HepG2 (cell line): Measurements from ENCODE around the gene JUND. TPM values are rescaled to one million over a fixed set of nuclear protein-coding genes. Genes with fewer than 3 reads are reported as not detected.
A peak's percentile ranks its signal among the peaks of the same experiment; 100 is the strongest.

Experiments
- ATAD3A ChIP-seq: sonication (generic); formaldehyde crosslinking; IDR thresholded peaks from 2 replicates; pipeline ENCODE4 v1.4.0; 2020; ENCODE audit warnings: missing genetic modification reagents
- CBFB ChIP-seq: sonication (generic); formaldehyde crosslinking; IDR thresholded peaks from 2 replicates; pipeline ENCODE4 v1.4.0; 2020; ENCODE audit warnings: missing genetic modification reagents
- EEA1 ChIP-seq: sonication (generic); formaldehyde crosslinking; IDR thresholded peaks from 2 replicates; pipeline ENCODE4 v1.5.1; 2020; ENCODE audit warnings: mild to moderate bottlenecking, missing genetic modification reagents, borderline replicate concordance
- IRX3 ChIP-seq: sonication (generic); formaldehyde crosslinking; IDR thresholded peaks from 2 replicates; pipeline ENCODE4 v1.8.1; 2023; ENCODE audit warnings: mild to moderate bottlenecking, low read depth, missing genetic modification reagents, borderline replicate concordance
- KDM5A ChIP-seq: fragments of 200-600 bp; sonication (generic); IDR thresholded peaks from 2 replicates; pipeline ENCODE4 v1.7.0; 2018; ENCODE audit warnings: antibody characterized with exemption, mild to moderate bottlenecking, low read length, borderline replicate concordance
- NFATC3 ChIP-seq: sonication (generic); formaldehyde crosslinking; IDR thresholded peaks from 2 replicates; pipeline ENCODE4 v1.5.1; 2020; ENCODE audit warnings: mild to moderate bottlenecking, missing genetic modification reagents
- PCBP2 ChIP-seq: fragments of 200-400 bp; formaldehyde crosslinking; optimal IDR thresholded peaks from 2 replicates; pipeline ENCODE3; 2018; ENCODE audit warnings: low read length, low read depth; ENCODE audit not compliant: poor library complexity, severe bottlenecking
- PREB ChIP-seq: sonication (generic); formaldehyde crosslinking; IDR thresholded peaks from 2 replicates; pipeline ENCODE4 v1.4.0; 2020; ENCODE audit warnings: missing genetic modification reagents
- U2AF2 ChIP-seq: fragments of 200-400 bp; formaldehyde crosslinking; IDR thresholded peaks from 2 replicates; pipeline ENCODE4 v1.6.1; 2017; ENCODE audit warnings: low read depth, mild to moderate bottlenecking, low read length
- ZBTB7B ChIP-seq: sonication (generic); formaldehyde crosslinking; IDR thresholded peaks from 2 replicates; pipeline ENCODE4 v1.4.0; 2020; ENCODE audit warnings: missing genetic modification reagents
- ZMYM2 ChIP-seq: sonication (generic); formaldehyde crosslinking; IDR thresholded peaks from 2 replicates; pipeline ENCODE4 v1.8.0; 2022; ENCODE audit warnings: mild to moderate bottlenecking, missing genetic modification reagents
- ZNF333 ChIP-seq: sonication (generic); formaldehyde crosslinking; IDR thresholded peaks from 2 replicates; pipeline ENCODE4 v1.4.0; 2020; ENCODE audit warnings: mild to moderate bottlenecking, missing genetic modification reagents, borderline replicate concordance
- ZNF703 ChIP-seq: sonication (generic); formaldehyde crosslinking; IDR thresholded peaks from 2 replicates; pipeline ENCODE4 v1.5.1; 2020; ENCODE audit warnings: missing genetic modification reagents, mild to moderate bottlenecking, moderate library complexity, borderline replicate concordance
- ZNF75D ChIP-seq: sonication (generic); formaldehyde crosslinking; IDR thresholded peaks from 2 replicates; pipeline ENCODE4 v1.8.1; 2023; ENCODE audit warnings: missing genetic modification reagents, mild to moderate bottlenecking, borderline replicate concordance
- ZNF790 ChIP-seq: sonication (generic); formaldehyde crosslinking; IDR thresholded peaks from 2 replicates; pipeline ENCODE4 v1.8.0; 2022; ENCODE audit warnings: missing genetic modification reagents, mild to moderate bottlenecking, borderline replicate concordance
- ZSCAN20 ChIP-seq: sonication (generic); formaldehyde crosslinking; IDR thresholded peaks from 2 replicates; pipeline ENCODE4 v1.4.0; 2020; ENCODE audit warnings: missing genetic modification reagents, mild to moderate bottlenecking, borderline replicate concordance
- ZSCAN31 ChIP-seq: sonication (generic); formaldehyde crosslinking; IDR thresholded peaks from 2 replicates; pipeline ENCODE4 v1.5.0; 2020; ENCODE audit warnings: low read depth, mild to moderate bottlenecking, missing genetic modification reagents
- polyA plus RNA-seq, 8 experiments: library from polyadenylated mRNA; depleted of rRNA in 3 of 8; stranded (reverse) in 7 of 8; unstranded in 1 of 8; fragments of >200 nt; fragmentation: Illumina TruSeq in 4 of 8; extraction: Trizol in 4 of 8; gene quantifications; 2 replicates each; pipeline versions ENCODE4 v1.2.1 to v1.2.3, GENCODE V29; 2011 to 2016; ENCODE audit warnings: low read depth in 4 of 8, missing spikeins in 1 of 8, mixed read lengths in 1 of 8; ENCODE audit not compliant: insufficient read depth in 1 of 8
- total RNA-seq, 5 experiments: library from RNA; depleted of rRNA; stranded (reverse); fragments of >200 nt; fragmentation: Illumina TruSeq; extraction: Trizol; gene quantifications; 2 replicates each; pipeline ENCODE4 v1.2.3, GENCODE V29; 2016; ENCODE audit warnings: low read depth in 1 of 5
- TF ChIP-seq, protein P1 (sequence below): sonication (generic); formaldehyde crosslinking; IDR thresholded peaks from 2 replicates; pipeline ENCODE4 v1.8.0; 2022; ENCODE audit warnings: missing genetic modification reagents, mild to moderate bottlenecking, moderate library complexity, borderline replicate concordance
- TF ChIP-seq, protein P2 (sequence below): sonication (generic); formaldehyde crosslinking; IDR thresholded peaks from 2 replicates; pipeline ENCODE4 v1.4.0; 2020; ENCODE audit warnings: missing genetic modification reagents
- TF ChIP-seq, protein P3 (sequence below): sonication (generic); formaldehyde crosslinking; IDR thresholded peaks from 2 replicates; pipeline ENCODE4 v1.4.0; 2020; ENCODE audit warnings: missing genetic modification reagents

Gene JUND
- total and polyA plus RNA-seq, 2 of the 13 experiments (the other 11 are each of a cell fraction or from before 2014, with no cell fraction given) = 41.2 to 59.8 TPM

- TF ChIP-seq, protein P1, sequence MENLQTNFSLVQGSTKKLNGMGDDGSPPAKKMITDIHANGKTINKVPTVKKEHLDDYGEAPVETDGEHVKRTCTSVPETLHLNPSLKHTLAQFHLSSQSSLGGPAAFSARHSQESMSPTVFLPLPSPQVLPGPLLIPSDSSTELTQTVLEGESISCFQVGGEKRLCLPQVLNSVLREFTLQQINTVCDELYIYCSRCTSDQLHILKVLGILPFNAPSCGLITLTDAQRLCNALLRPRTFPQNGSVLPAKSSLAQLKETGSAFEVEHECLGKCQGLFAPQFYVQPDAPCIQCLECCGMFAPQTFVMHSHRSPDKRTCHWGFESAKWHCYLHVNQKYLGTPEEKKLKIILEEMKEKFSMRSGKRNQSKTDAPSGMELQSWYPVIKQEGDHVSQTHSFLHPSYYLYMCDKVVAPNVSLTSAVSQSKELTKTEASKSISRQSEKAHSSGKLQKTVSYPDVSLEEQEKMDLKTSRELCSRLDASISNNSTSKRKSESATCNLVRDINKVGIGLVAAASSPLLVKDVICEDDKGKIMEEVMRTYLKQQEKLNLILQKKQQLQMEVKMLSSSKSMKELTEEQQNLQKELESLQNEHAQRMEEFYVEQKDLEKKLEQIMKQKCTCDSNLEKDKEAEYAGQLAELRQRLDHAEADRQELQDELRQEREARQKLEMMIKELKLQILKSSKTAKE = no peak
- no peak for TF ChIP-seq ZNF75D (CRISPR knock-in tag)
- no peak for TF ChIP-seq PCBP2
- no peak; the same call in 1 of the 2 replicates for TF ChIP-seq IRX3 (CRISPR knock-in tag)
- TF ChIP-seq, protein P2, sequence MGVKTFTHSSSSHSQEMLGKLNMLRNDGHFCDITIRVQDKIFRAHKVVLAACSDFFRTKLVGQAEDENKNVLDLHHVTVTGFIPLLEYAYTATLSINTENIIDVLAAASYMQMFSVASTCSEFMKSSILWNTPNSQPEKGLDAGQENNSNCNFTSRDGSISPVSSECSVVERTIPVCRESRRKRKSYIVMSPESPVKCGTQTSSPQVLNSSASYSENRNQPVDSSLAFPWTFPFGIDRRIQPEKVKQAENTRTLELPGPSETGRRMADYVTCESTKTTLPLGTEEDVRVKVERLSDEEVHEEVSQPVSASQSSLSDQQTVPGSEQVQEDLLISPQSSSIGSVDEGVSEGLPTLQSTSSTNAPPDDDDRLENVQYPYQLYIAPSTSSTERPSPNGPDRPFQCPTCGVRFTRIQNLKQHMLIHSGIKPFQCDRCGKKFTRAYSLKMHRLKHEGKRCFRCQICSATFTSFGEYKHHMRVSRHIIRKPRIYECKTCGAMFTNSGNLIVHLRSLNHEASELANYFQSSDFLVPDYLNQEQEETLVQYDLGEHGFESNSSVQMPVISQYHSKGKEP (CRISPR knock-in tag) = no peak
- TF ChIP-seq PREB = no peak
- no peak for TF ChIP-seq ZNF333 (CRISPR knock-in tag)
- no peak for TF ChIP-seq ATAD3A (CRISPR knock-in tag)
- TF ChIP-seq ZNF703 = no peak
- TF ChIP-seq, protein P3, sequence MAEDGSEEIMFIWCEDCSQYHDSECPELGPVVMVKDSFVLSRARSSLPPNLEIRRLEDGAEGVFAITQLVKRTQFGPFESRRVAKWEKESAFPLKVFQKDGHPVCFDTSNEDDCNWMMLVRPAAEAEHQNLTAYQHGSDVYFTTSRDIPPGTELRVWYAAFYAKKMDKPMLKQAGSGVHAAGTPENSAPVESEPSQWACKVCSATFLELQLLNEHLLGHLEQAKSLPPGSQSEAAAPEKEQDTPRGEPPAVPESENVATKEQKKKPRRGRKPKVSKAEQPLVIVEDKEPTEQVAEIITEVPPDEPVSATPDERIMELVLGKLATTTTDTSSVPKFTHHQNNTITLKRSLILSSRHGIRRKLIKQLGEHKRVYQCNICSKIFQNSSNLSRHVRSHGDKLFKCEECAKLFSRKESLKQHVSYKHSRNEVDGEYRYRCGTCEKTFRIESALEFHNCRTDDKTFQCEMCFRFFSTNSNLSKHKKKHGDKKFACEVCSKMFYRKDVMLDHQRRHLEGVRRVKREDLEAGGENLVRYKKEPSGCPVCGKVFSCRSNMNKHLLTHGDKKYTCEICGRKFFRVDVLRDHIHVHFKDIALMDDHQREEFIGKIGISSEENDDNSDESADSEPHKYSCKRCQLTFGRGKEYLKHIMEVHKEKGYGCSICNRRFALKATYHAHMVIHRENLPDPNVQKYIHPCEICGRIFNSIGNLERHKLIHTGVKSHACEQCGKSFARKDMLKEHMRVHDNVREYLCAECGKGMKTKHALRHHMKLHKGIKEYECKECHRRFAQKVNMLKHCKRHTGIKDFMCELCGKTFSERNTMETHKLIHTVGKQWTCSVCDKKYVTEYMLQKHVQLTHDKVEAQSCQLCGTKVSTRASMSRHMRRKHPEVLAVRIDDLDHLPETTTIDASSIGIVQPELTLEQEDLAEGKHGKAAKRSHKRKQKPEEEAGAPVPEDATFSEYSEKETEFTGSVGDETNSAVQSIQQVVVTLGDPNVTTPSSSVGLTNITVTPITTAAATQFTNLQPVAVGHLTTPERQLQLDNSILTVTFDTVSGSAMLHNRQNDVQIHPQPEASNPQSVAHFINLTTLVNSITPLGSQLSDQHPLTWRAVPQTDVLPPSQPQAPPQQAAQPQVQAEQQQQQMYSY = 0 out of 2 replicates have a peak, but pooled peaks have one; percentile 41
- TF ChIP-seq CBFB = 0 out of 2 replicates have a peak, but pooled peaks have one; percentile 26
- 0 out of 2 replicates have a peak, but pooled peaks have one; percentile 30 for TF ChIP-seq ZNF790 (CRISPR knock-in tag)
- peak; percentile 53; the same call in 1 of the 2 replicates for TF ChIP-seq ZBTB7B (CRISPR knock-in tag)
- TF ChIP-seq U2AF2 = no peak
- TF ChIP-seq ZSCAN20 (CRISPR knock-in tag) = no peak
- TF ChIP-seq KDM5A = no peak
- TF ChIP-seq ZSCAN31 = no peak
- no peak for TF ChIP-seq NFATC3 (CRISPR knock-in tag)
- no peak for TF ChIP-seq ZMYM2
- TF ChIP-seq EEA1 (CRISPR knock-in tag) = no peak
Measured at GRCh38 chr19:18280247-18281081, 958 bp downstream of the JUND start (continued).
